ENCODE measurements around the gene PLXNA3.

PLXNA3 gene

GRCh38 chrX:154441564-154441963, 16.5 kb upstream of the PLXNA3 start:
- H3K4me3 ChIP-seq (ENCODE audit: low read depth, low read length), result no peak overlapping the region
- no peak for TF ChIP-seq CTCF (IDR thresholded peaks at IDR 0.05; ENCODE audit: insufficient read depth, low read depth, low read length, missing control alignments)
- DNase-seq (ENCODE audit: low read depth), result no peak

GRCh38 chrX:154441984-154442707, 15.9 kb upstream of the PLXNA3 start:
- DNase-seq (ENCODE audit: low read depth), result no peak
- TF ChIP-seq CTCF (IDR thresholded peaks at IDR 0.05; ENCODE audit: insufficient read depth, low read depth, low read length, missing control alignments), result no peak
- H3K4me3 ChIP-seq (ENCODE audit: low read depth, low read length), result no peak overlapping the region

GRCh38 chrX:154443479-154443910, 14.6 kb upstream of the PLXNA3 start:
- H3K4me3 ChIP-seq (ENCODE audit: low read depth, low read length), result peak overlapping the region; percentile 10
- no peak for DNase-seq (ENCODE audit: low read depth)
- no peak for TF ChIP-seq CTCF (IDR thresholded peaks at IDR 0.05; ENCODE audit: insufficient read depth, low read depth, low read length, missing control alignments)

GRCh38 chrX:154443992-154444754, 13.9 kb upstream of the PLXNA3 start, which contains the start of gene FAM50A:
Gene FAM50A, plus strand, starts transcription at chrX:154444141. Its CDS starts 95 bp downstream, at chrX:154444236.
- peak within 1 kb of the TSS; percentile 68 for H3K4me3 ChIP-seq (ENCODE audit: low read depth, low read length)
- DNase-seq (ENCODE audit: low read depth), result peak; percentile 74
- TF ChIP-seq CTCF (IDR thresholded peaks at IDR 0.05; ENCODE audit: insufficient read depth, low read depth, low read length, missing control alignments), result no peak

- DNase-seq (ENCODE audit: low read depth), result no peak
- no peak for TF ChIP-seq CTCF (IDR thresholded peaks at IDR 0.05; ENCODE audit: insufficient read depth, low read depth, low read length, missing control alignments)
- peak overlapping the region; percentile 68 for H3K4me3 ChIP-seq (ENCODE audit: low read depth, low read length)
Observed at GRCh38 chrX:154444755-154445246, 13.3 kb upstream of the PLXNA3 start.

- DNase-seq (ENCODE audit: low read depth), result no peak
Observed at GRCh38 chrX:154445776-154446175, 12.3 kb upstream of the PLXNA3 start.

More at GRCh38 chrX:154445776-154446175, 12.3 kb upstream of the PLXNA3 start:
- H3K4me3 ChIP-seq (ENCODE audit: low read depth, low read length), result no peak overlapping the region
- no peak for TF ChIP-seq CTCF (IDR thresholded peaks at IDR 0.05; ENCODE audit: insufficient read depth, low read depth, low read length, missing control alignments)
